ENCODE results near the gene SLC9C2.

DNA sequence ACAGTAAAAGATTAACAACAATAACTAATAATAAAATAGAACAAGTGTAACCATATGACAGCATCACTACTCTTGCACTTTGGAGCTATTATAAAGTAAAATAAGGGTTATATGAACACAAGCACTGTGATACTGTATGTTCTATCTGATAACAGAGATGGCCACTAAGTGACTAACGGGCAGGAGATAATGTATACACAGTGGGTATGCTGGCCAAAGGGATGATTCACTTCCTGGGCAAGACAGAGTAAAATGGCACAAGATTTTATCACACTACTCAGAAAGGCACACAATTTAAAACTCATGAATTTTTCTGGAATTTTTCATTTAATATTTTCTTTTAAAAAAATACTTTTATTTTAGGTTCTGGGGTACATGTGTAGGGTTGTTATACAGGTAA lies 12.3 kb downstream of the SLC9C2 start:
- TF ChIP-seq TAF1 (IDR thresholded peaks at IDR 0.05; ENCODE audit: borderline replicate concordance, insufficient read depth, low read length), result no peak
- no peak for TF ChIP-seq POLR2AphosphoS5 (IDR thresholded peaks at IDR 0.05; ENCODE audit: low read depth, low read length)
- TF ChIP-seq, protein P1, sequence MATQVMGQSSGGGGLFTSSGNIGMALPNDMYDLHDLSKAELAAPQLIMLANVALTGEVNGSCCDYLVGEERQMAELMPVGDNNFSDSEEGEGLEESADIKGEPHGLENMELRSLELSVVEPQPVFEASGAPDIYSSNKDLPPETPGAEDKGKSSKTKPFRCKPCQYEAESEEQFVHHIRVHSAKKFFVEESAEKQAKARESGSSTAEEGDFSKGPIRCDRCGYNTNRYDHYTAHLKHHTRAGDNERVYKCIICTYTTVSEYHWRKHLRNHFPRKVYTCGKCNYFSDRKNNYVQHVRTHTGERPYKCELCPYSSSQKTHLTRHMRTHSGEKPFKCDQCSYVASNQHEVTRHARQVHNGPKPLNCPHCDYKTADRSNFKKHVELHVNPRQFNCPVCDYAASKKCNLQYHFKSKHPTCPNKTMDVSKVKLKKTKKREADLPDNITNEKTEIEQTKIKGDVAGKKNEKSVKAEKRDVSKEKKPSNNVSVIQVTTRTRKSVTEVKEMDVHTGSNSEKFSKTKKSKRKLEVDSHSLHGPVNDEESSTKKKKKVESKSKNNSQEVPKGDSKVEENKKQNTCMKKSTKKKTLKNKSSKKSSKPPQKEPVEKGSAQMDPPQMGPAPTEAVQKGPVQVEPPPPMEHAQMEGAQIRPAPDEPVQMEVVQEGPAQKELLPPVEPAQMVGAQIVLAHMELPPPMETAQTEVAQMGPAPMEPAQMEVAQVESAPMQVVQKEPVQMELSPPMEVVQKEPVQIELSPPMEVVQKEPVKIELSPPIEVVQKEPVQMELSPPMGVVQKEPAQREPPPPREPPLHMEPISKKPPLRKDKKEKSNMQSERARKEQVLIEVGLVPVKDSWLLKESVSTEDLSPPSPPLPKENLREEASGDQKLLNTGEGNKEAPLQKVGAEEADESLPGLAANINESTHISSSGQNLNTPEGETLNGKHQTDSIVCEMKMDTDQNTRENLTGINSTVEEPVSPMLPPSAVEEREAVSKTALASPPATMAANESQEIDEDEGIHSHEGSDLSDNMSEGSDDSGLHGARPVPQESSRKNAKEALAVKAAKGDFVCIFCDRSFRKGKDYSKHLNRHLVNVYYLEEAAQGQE (IDR thresholded peaks at IDR 0.05; ENCODE audit: insufficient read depth in 1 of 2, low read depth in 2 of 2, low read length in 2 of 2), result no peak
- no peak for TF ChIP-seq SIN3A (IDR thresholded peaks at IDR 0.05; ENCODE audit: borderline replicate concordance, insufficient read depth, low read length)

Data from PFSK-1 (cell line).